ENCODE measurements around the gene MADD.

- TF ChIP-seq CTCF (IDR thresholded peaks at IDR 0.05; ENCODE audit: extremely low read depth in 1 of 2, insufficient read depth in 1 of 2, low read depth in 1 of 2, low read length in 2 of 2) (no peak), EZH2 (IDR thresholded peaks at IDR 0.05; ENCODE audit: borderline replicate concordance, low read depth, low read length, severe bottlenecking) (no peak), POLR2AphosphoS5 (IDR thresholded peaks at IDR 0.05; ENCODE audit: insufficient read depth, low read depth, low read length) (no peak), POLR2A (IDR thresholded peaks at IDR 0.05; ENCODE audit: low read depth, low read length) (no peak), JUN (IDR thresholded peaks at IDR 0.05; ENCODE audit: borderline replicate concordance, insufficient read depth, insufficient read length, low read depth) (no peak)
- TF ChIP-seq, protein P1, sequence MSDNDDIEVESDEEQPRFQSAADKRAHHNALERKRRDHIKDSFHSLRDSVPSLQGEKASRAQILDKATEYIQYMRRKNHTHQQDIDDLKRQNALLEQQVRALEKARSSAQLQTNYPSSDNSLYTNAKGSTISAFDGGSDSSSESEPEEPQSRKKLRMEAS (IDR thresholded peaks at IDR 0.05; ENCODE audit: insufficient read depth, insufficient read length), result no peak
Observed at GRCh38 chr11:47356998-47357329, 87.0 kb downstream of the MADD start.

All from endothelial cell of umbilical vein (primary cell).